ENCODE data around the gene CAMK2D.

Gene CAMK2D

DNA sequence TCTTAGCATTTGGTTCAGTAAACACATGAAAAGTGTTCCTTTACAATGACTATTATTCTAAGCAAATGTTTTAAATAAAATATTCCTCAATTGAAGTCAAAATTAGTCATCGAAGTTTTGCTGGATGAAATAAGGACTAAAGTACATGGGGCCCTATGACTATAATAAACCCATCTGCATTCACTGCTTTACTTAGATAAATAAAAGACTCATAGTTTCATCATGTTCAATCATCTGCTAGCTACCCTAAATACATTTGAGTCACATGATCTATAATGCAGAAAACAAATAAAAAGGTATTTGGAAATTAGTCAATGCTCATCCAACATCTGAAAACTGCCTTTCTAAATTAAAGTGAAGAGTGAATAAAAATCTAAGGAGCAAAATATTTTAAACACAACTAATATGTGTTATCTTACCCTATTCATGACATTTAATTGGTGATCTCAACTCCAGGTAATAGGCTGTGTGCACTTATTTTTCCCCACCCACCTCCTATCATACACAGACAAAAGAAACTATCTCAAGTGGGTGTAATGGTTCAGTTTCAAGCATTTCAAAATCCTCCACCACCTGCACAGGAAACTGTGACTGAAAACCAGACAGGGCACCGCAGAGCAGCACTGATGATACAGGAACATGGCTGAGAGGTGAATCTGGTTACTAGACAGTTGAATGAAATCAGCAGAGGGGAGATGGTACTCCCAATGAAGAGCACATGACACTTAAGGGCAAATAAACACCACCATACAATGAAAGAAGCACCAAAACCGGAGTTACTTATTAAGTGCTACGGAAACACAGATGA is 78.6 kb downstream of the CAMK2D start:
- DNase-seq (ENCODE audit: low read depth in 2 of 2), result peak; percentile 50 to 58

DNA sequence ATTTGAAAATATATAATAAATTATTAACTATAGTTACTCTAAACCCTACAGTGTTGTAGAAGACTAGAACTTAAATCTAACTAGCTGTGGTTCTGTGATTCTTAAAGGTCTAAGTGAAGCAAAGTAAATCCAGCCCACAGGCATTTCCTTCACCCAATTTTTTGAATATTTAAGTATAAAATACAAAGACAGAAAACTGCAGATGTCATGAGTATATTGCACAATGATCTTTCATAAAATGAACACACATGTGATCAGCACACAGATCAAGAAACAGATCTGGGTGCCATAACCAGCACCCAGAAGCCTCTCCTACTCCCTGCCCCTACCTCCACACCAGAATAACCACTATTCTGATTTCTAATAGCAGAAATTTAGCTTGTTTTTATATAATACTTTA is 82.9 kb downstream of the CAMK2D start:
- DNase-seq (ENCODE audit: low read depth in 2 of 2), result no peak

DNA sequence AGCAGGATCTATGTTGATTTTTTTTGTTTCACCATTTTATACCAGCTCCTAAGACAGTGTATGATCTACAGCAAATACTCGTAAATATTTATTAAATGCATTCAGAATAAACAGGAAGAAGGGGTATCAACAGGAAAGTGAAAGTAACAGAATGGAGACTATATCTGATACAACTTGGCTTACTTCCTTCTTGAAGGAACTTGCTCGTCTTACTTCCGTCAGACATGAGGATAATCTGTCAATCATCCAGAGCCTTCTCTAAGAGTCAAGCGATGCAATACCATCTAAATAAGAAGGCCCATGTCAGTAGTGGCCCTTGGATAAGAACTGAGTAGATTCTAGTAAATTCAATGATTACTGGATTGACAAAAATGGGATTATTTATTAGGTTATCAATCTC is 84.2 kb downstream of the CAMK2D start:
- DNase-seq (ENCODE audit: low read depth in 2 of 2), result no peak

GRCh38 chr4:113675731-113676697 is 85.5 kb downstream of the CAMK2D start:
- no peak for DNase-seq (ENCODE audit: low read depth in 2 of 2)

DNA sequence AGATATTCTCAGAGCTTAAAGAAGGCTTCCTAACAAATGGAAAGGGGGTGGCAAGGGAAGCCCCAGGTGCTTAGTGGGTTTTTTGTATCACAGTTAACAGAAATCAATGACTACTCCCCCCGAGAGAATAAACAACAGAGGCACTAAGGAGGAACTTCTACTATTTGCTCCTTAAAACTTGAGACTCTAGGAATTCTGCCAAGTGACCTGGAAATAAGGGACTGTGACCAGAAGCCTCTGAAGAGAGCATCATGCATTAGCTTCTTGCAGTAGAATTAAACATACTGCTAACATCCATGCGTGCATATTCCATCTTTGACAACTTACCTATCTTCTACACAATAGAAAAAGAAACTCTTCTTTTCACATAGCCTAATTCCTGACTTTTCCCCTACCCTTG is 86.8 kb downstream of the CAMK2D start:
- no peak for DNase-seq (ENCODE audit: low read depth in 2 of 2)

GRCh38 chr4:113674251-113674650 is 87.3 kb downstream of the CAMK2D start:
- no peak for DNase-seq (ENCODE audit: low read depth in 2 of 2)

- DNase-seq (ENCODE audit: low read depth in 2 of 2), result peak; percentile 3 to 17
Observed at GRCh38 chr4:113673450-113673849, 88.1 kb downstream of the CAMK2D start.

- no peak for DNase-seq (ENCODE audit: low read depth in 2 of 2)
Observed at GRCh38 chr4:113666386-113667114, 95.0 kb downstream of the CAMK2D start.

- no peak for DNase-seq (ENCODE audit: low read depth in 2 of 2)
Observed at GRCh38 chr4:113665036-113665435, 96.5 kb downstream of the CAMK2D start.

DNA sequence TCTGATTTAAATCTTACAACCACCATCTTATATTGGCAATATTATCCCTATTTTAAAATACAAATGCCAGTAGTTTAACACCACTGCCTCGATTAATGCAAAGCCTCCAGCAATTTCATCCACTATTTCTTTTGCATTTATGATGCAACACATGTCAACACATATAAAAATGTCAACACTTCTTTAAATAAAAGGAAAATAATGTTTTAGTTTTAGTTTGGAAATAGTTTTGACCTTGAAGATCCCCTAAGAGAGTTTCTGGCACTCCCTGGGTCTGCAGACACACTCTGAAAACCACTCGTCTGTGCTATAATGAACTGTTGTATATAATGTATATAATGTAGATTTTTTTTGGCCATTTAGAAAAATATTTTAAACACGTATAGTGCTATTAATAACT is 99.0 kb downstream of the CAMK2D start:
- DNase-seq (ENCODE audit: low read depth in 2 of 2), result no peak

- no peak for DNase-seq (ENCODE audit: low read depth in 2 of 2)
Observed at GRCh38 chr4:113659127-113659526, 102.4 kb downstream of the CAMK2D start.

- no peak for DNase-seq (ENCODE audit: low read depth in 2 of 2)
Observed at GRCh38 chr4:113657586-113658233, 103.8 kb downstream of the CAMK2D start.

DNA sequence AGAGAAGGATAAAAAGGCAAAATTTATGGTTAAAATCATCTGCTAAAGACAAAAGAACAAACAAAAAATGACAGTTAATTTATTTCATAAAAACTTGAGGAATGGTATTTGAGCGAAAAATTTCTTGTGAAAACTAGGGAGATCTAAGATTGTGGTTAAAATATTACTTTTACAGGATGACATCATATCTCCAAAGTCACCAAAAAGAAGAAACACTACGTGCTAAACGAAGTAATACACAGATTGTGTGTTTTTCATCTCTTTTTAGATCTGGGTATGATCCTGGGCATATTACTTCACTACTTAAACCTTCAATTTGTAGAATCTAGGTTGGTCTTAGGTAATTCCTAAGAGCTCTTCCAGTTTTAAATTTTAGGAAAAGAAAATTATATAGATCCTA is 107.7 kb downstream of the CAMK2D start:
- DNase-seq (ENCODE audit: low read depth in 2 of 2), result no peak

DNA sequence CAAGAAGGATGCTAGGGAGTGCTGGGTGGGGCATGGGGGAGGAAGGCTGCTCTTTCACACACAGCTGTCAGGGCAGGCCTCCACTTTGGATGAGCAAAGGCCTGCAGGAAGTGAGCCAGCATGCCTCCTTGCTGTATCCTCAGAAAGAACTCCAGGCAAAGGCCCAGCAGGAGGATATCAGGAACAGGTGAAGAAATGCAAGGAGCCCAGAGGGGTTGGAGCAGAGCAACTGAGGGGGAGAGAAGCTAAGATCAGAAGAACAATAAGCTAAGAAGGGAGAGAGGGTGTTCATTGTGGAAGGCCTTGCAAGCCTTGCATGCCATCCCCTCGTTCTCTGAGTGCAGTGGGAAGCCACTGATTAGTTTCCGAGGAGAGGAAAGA is 115.1 kb downstream of the CAMK2D start:
- DNase-seq (ENCODE audit: low read depth in 2 of 2), result no peak

DNA sequence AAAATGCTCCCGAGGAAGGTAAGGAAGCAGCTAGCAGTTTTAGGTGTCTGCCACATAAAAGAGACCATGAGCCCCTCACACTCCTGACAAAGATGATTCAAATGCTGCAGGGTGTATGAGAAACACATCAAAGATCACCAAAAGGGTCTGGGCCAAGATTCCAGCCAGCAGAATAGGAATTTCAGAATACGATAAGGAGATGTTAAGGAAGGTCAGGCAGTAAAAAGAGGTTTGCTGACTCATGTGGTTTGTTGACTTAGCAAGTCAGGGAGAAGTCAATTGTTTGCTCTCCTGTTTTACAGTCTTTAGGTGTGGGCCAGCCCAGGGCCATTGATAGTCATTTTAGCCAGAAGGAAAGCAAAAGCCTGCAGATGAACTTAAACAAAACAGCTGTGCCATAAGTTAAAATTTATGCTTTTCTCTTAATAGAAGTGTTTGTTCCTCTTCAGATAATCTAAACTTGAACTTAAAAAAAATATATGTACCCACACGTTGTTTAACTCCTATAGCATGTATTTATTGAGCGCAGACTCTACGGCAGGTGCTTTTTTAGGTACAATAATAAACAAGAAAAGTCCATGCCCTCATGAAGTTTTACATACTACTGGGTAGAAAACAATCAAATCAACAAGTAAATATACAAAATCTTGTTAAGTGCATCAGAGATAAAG is 115.6 kb downstream of the CAMK2D start:
- no peak for DNase-seq (ENCODE audit: low read depth in 2 of 2)

DNA sequence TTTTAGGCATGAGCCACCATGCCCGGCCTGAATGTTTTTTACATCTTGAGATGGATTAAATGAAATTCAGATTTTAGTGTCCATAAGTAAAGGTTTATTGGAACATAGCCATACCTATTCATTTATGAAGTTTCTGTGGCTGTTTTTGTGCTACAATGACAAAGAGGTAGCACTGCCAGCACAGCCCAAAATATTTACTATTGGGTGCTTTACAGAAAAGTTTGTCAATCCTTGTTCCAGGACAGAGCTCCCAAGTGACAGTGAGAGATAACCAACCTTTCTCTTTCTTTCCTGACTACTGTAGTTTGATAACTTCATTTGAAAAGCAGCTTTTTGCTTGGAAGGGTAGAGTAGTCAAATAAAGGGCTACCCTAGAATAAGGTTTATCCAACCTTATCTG is 116.2 kb downstream of the CAMK2D start:
- DNase-seq (ENCODE audit: low read depth in 2 of 2), result no peak

DNA sequence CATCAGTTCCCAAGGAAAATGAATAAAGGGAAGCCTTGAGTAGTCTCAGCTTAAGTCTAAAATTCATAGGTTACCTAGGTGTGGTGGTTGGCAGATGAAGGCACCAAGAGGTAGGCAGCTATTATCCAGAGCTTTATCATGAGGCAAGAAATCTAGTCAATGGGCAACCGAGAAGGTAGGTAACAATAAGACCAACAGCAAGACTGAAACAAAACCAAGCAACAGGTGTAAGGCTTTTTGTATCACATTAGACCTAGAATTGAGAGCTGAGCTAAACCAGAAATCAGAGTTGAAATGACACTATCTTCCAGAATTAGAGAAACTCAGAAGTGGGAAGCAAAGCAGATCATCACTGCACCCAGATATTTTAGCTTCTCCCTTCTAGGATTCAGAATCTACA is 117.1 kb downstream of the CAMK2D start:
- DNase-seq (ENCODE audit: low read depth in 2 of 2), result no peak

DNA sequence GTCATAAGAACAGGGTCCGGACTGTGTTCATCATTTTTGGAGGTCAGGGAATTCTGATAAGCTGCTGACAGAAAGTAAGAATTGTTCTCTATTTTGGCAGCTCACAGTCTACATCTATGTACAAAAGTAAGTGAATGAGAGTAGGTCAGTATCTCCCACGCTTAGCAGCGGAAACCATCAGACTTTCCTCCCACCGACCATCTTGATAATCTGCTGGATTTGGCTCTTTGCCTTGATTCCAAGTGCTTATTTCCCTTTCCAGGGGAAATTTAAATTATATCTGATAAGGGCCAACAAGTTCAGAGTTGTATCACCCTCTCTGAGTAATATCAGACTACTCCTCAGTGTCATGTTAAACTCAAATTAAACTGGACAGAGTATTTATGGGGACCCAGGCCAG is 118.0 kb downstream of the CAMK2D start:
- no peak for DNase-seq (ENCODE audit: low read depth in 2 of 2)

DNA sequence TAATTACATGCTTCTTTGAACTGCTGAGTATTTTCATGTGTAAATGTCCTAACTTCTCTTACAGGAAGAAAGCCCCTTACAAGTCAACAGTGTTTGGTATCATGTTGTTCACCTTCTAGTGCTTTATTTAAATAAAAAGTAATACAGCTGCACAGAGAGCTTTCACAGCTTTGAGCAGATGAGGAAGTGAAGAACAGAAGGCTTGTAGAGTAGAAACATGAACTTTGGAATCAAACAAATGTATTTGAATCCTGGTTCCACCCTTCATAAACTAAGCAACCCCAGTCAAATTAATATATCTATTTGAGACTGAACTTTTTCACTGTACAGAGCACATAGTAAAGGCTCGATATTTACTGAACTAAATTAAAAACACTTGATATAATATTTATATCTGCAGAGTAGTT is 120.5 kb downstream of the CAMK2D start:
- no peak for DNase-seq (ENCODE audit: low read depth in 2 of 2)

GRCh38 chr4:113639326-113639725 is 122.2 kb downstream of the CAMK2D start:
- no peak for DNase-seq (ENCODE audit: low read depth in 2 of 2)

GRCh38 chr4:113638562-113638832 is 123.0 kb downstream of the CAMK2D start:
- no peak for DNase-seq (ENCODE audit: low read depth in 2 of 2)
